B cell (primary cell): ENCODE measurements around the gene MYH14. TPM values are rescaled to one million over a fixed set of nuclear protein-coding genes. Genes with fewer than 3 reads are reported as not detected.

Experiments used
- ATAC-seq: fragments of 200-7000 bp; cut with Tn5 transposase; one replicate; pipeline ENCODE4 v1.10.0; 2021; ENCODE audit warnings: low read depth, mild to moderate bottlenecking, moderate number of reproducible peaks, moderate library complexity
- CTCF ChIA-PET: fragments of 350-600 bp; sonication (Branson Sonifier 250); formaldehyde crosslinking; loops from one replicate; lab custom pipeline; 2021; ENCODE audit warnings: antibody characterized with exemption, inconsistent platforms; lab: Charles Lee
- POLR2A ChIA-PET: fragments of 350-600 bp; sonication (Branson Sonifier 250); formaldehyde crosslinking; loops from one replicate; lab custom pipeline; 2021; ENCODE audit warnings: antibody characterized with exemption; lab: Charles Lee
- DNase-seq: peaks from one replicate; pipeline ENCODE4 v3.0.0; 2013
- H2AFZ ChIP-seq: 2 replicates; pipeline ENCODE4 v1.6.1; 2012; ENCODE audit warnings: mild to moderate bottlenecking, low read depth, low read length; ENCODE audit not compliant: insufficient read depth, poor library complexity, severe bottlenecking
- H3K27ac ChIP-seq, 2 donors: 1 replicate in 1 of 2; 2 replicates in 1 of 2; pipeline ENCODE4 v1.5.1; 2012 to 2013; ENCODE audit warnings: low read length in 2 of 2, mild to moderate bottlenecking in 2 of 2, moderate library complexity in 1 of 2
- H3K27me3 ChIP-seq, 4 experiments: fragments of 200-600 bp in 1 of 4; sonication (generic) in 1 of 4; replicated peaks in 1 of 4; 1 replicate in 2 of 4; 2 replicates in 2 of 4; pipeline versions ENCODE4 v1.6.1 to v1.7.0; 2013 to 2016; ENCODE audit warnings: low read length in 3 of 4, mild to moderate bottlenecking in 2 of 4, mixed read lengths in 1 of 4, moderate library complexity in 1 of 4; ENCODE audit not compliant: insufficient read depth in 4 of 4, control insufficient read depth in 3 of 4; ENCODE audit errors: control extremely low read depth in 1 of 4
- H3K36me3 ChIP-seq, 2 experiments: replicated peaks in 1 of 2; 1 replicate in 1 of 2; 2 replicates in 1 of 2; pipeline versions ENCODE4 v1.6.1 to v1.7.1; 2013; ENCODE audit warnings: low read length in 1 of 2; ENCODE audit not compliant: insufficient read depth in 2 of 2, control insufficient read depth in 1 of 2; ENCODE audit errors: control extremely low read depth in 1 of 2, extremely low read depth in 1 of 2
- H3K4me1 ChIP-seq, 2 donors: fragments of 200-600 bp in 1 of 2; sonication (generic) in 1 of 2; 1 replicate in 1 of 2; 2 replicates in 1 of 2; pipeline versions ENCODE4 v1.5.1 to v1.6.1; 2013 to 2017; ENCODE audit warnings: low read length in 2 of 2; ENCODE audit not compliant: control insufficient read depth in 2 of 2, insufficient read depth in 2 of 2
- H3K4me2 ChIP-seq: replicated peaks from 2 replicates; pipeline ENCODE3; 2012; ENCODE audit warnings: mild to moderate bottlenecking, low read depth, low read length; ENCODE audit not compliant: poor library complexity, severe bottlenecking
- H3K4me3 ChIP-seq, 5 experiments: fragments of 200-600 bp in 1 of 5; sonication (generic) in 1 of 5; 1 replicate in 3 of 5; 2 replicates in 2 of 5; pipeline versions ENCODE4 v1.5.1 to v1.7.0; 2011 to 2016; ENCODE audit warnings: low read length in 4 of 5, mild to moderate bottlenecking in 4 of 5, low read depth in 2 of 5, control low read depth in 1 of 5, moderate library complexity in 1 of 5; ENCODE audit not compliant: insufficient read depth in 1 of 5; ENCODE audit errors: control extremely low read depth in 1 of 5, extremely low read depth in 1 of 5
- H3K79me2 ChIP-seq: fragments of 200-600 bp; sonication (generic); one replicate; pipeline ENCODE4 v1.6.0; 2016; ENCODE audit warnings: low read length; ENCODE audit not compliant: control insufficient read depth, insufficient read depth
- H3K9ac ChIP-seq: fragments of 200-600 bp; sonication (generic); 2 replicates; pipeline ENCODE4 v1.6.1; 2017; ENCODE audit warnings: mild to moderate bottlenecking, low read length, moderate library complexity
- H3K9me3 ChIP-seq, 3 donors: one replicate each; pipeline versions ENCODE4 v1.6.1 to v1.7.1; 2013; ENCODE audit warnings: low read length in 2 of 3; ENCODE audit not compliant: control insufficient read depth in 2 of 3, insufficient read depth in 1 of 3; ENCODE audit errors: control extremely low read depth in 1 of 3
- H4K20me1 ChIP-seq: 2 replicates; pipeline ENCODE4 v1.6.0; 2012; ENCODE audit warnings: mild to moderate bottlenecking, low read length; ENCODE audit not compliant: insufficient read depth, control insufficient read depth, poor library complexity, severe bottlenecking
- H3K27ac Mint-ChIP-seq: one replicate; pipeline ENCODE4 v1.8.0; 2021; ENCODE audit warnings: mixed read lengths
- H3K27me3 Mint-ChIP-seq: one replicate; pipeline ENCODE4 v1.8.0; 2021; ENCODE audit warnings: mixed read lengths
- H3K4me1 Mint-ChIP-seq: one replicate; pipeline ENCODE4 v1.8.0; 2021; ENCODE audit warnings: mixed read lengths
- H3K4me3 Mint-ChIP-seq: one replicate; pipeline ENCODE4 v1.8.0; 2021; ENCODE audit warnings: mixed read lengths
- H3K9me3 Mint-ChIP-seq: one replicate; pipeline ENCODE4 v1.8.0; 2022; ENCODE audit warnings: mixed read lengths; ENCODE audit not compliant: insufficient read depth
- CTCF ChIP-seq: fragments of 200-600 bp; IDR thresholded peaks from one replicate; pipeline ENCODE4 v1.8.0; 2022; ENCODE audit warnings: antibody characterized with exemption, mild to moderate bottlenecking
- EZH2 ChIP-seq: IDR thresholded peaks from 2 replicates; pipeline ENCODE4 v1.6.1; 2012; ENCODE audit warnings: borderline replicate concordance, low read depth, mild to moderate bottlenecking, moderate library complexity, low read length; ENCODE audit not compliant: insufficient read depth, poor library complexity, severe bottlenecking
- WGBS: methylation state at CpG from one replicate; pipeline ENCODE4 v1.1.5; 2013; ENCODE audit warnings: missing lambda C conversion rate; ENCODE audit not compliant: insufficient coverage; 5-methylcytosine and 5-hydroxymethylcytosine counted together
- intact Hi-C: fragments of 100-400 bp; cut with micrococcal nuclease; formaldehyde crosslinking; loops from one replicate; pipeline ENCODE4 v1.10.0; 2022
- polyA plus RNA-seq: library from polyadenylated mRNA; depleted of rRNA; stranded (reverse); fragments of >200 nt; gene quantifications from 2 replicates; pipeline ENCODE4 v1.2.3, GENCODE V29; 2012
- total RNA-seq, 2 donors: library from RNA; stranded (reverse); fragments of 120-200 nt in 1 of 2; gene quantifications; 1 replicate in 1 of 2; 2 replicates in 1 of 2; pipeline versions ENCODE4 v1.2.3 to v1.2.4, GENCODE V29; 2013 to 2022

The MYH14 gene
- total and polyA plus RNA-seq, 2 donors (not counting 1 experiment from before 2014, with no cell fraction given) = not detected

DNA sequence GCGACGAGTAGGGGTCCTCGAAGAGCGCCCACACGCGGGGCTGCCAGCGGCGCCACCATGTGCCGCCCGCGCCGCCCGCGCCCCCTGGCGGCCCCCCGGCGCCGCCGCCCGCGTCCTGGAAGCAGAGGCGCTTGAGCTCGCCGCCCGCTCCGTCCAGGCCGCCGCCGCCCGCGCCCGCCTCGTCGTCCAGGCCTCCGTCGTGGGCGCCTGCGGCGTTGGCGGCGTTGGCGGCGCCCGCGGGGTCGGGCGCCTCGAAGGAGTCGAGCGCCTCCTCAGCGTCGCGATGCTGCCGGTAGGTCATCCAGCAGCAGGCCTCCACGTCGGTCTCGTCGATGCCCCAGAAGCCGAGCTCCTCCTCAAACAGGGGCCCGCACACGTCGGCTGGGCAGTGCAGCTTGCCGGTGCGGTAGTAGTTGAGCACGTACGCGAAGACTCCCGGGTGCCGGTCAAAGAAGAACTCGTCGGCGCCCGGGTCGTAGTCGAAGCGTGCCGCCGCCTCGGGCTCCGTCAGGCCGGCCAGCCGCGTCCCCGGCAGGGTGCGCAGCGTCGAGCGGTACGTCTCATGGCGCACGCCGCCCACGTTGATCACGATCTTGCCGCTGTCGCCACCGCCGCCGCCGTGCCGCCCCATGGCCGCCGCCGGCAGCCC, 124.9 kb downstream of the MYH14 start:
- Histone ChIP-seq H3K4me1 (peaks cover 55 to 71% of the 10 kb centered on the region in 2 donors), H3K79me2 (peaks cover 14% of the 10 kb centered on the region), H3K9ac (peak overlapping the region; percentile 58), H3K9me3 (peaks cover 0 to 48% (median 0%) of the 10 kb centered on the region in 3 donors), H3K4me3 (peak overlapping the region in 4 of 5 experiments; percentile 41 to 60 (median 54)), H3K27ac (no peak overlapping the region), H3K27me3 (peaks cover 0 to 9% (median 2%) of the 10 kb centered on the region in 4 experiments), H3K4me2 (peak overlapping the region; percentile 78), H2AFZ (peak overlapping the region; percentile 40), H3K36me3 (peaks cover 0 to 3% of the 10 kb centered on the region in 2 experiments), H4K20me1 (peaks cover 56% of the 10 kb centered on the region)
- H3K27me3 Mint-ChIP-seq = peaks cover 12% of the 10 kb centered on the region
- ChIA-PET CTCF (interaction anchor here (0.6 to 3.9 kb wide), 10 partner anchors 11 to 183 kb away, joined by 3 to 45 read pairs (median 4); partner anchors contain the start of gene JOSD2), POLR2A (interaction anchor here (0.6 to 7.1 kb wide), 13 partner anchors 16 to 1589 kb away, joined by 3 to 122 read pairs (median 5); partner anchors contain the start of genes JOSD2 and POLD1)
- peak overlapping the region; percentile 20 for H3K27ac Mint-ChIP-seq
- TF ChIP-seq CTCF (peak; percentile 37), EZH2 (no peak)
- peak; percentile 75 for DNase-seq
- H3K4me1 Mint-ChIP-seq = peaks cover 69% of the 10 kb centered on the region
- ATAC-seq = no peak
- H3K9me3 Mint-ChIP-seq = peaks cover 4% of the 10 kb centered on the region
- 6% methylated on average over 104 of the region's 104 CpGs for WGBS
- intact Hi-C loops = loop anchor here (2.0 to 5.0 kb wide), 2 partner anchors 304 to 1996 kb away; partner anchors contain the start of gene VRK3
- peak overlapping the region; percentile 52 for H3K4me3 Mint-ChIP-seq

DNA sequence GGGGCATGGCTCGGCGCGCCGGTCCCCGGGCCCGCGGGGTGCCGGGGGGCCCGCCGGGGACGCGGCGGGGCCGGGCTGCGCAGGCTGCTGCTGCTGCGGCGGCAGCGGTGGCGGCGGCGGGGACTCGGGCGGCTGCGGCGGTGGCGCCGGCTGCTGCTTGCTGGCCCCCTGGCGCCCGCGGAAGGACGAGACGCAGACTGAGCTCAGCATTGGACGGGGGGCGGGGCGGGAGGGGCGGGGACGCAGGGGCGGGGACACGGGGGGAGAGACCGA, 125.4 kb downstream of the MYH14 start:
- H3K9ac ChIP-seq = no peak overlapping the region
- H3K27me3 ChIP-seq = peaks cover 0 to 9% (median 2%) of the 10 kb centered on the region in 4 experiments
- Mint-ChIP-seq H3K4me3 (peak overlapping the region; percentile 91), H3K9me3 (peaks cover 4% of the 10 kb centered on the region), H3K27ac (peak overlapping the region; percentile 94), H3K4me1 (peaks cover 73% of the 10 kb centered on the region), H3K27me3 (peaks cover 12% of the 10 kb centered on the region)
- peaks cover 14% of the 10 kb centered on the region for H3K79me2 ChIP-seq
- H2AFZ ChIP-seq = no peak overlapping the region
- peak overlapping the region; percentile 78 for H3K4me2 ChIP-seq
- no peak for TF ChIP-seq CTCF
- TF ChIP-seq EZH2 = no peak
- peak overlapping the region in 1 of 5 experiments; percentile 60 for H3K4me3 ChIP-seq
- H3K27ac ChIP-seq = no peak overlapping the region
- ChIA-PET CTCF (interaction anchor here (0.6 to 3.9 kb wide), 14 partner anchors 12 to 228 kb away, joined by 3 to 45 read pairs (median 4); partner anchors contain the start of gene JOSD2), POLR2A (interaction anchor here (0.5 to 7.1 kb wide), 15 partner anchors 16 to 1590 kb away, joined by 3 to 122 read pairs (median 5); partner anchors contain the start of genes JOSD2 and POLD1)
- intact Hi-C loops = loop anchor here (1.0 to 5.0 kb wide), 5 partner anchors 12 to 1997 kb away; partner anchors contain the start of genes NR1H2 and VRK3
- H3K4me1 ChIP-seq = peaks cover 56 to 75% of the 10 kb centered on the region in 2 donors
- H3K9me3 ChIP-seq = peaks cover 0 to 50% (median 0%) of the 10 kb centered on the region in 3 donors
- ATAC-seq (no peak), DNase-seq (no peak)
- H4K20me1 ChIP-seq = peaks cover 56% of the 10 kb centered on the region
- H3K36me3 ChIP-seq = peaks cover 0 to 2% of the 10 kb centered on the region in 2 experiments
- 0% methylated on average over 25 of the region's 40 CpGs for WGBS
